IPS-NIHi7 (cell line): Measurements from ENCODE around the gene PPP2R2B.
"Not testable (repeated sequence)": the region's sequence is repeated elsewhere in the genome, so short reads cannot be mapped to it uniquely, and the experiment has no call there.

Experiments
- DNase-seq: peaks from one replicate; pipeline ENCODE4 v3.0.0; 2012; ENCODE audit warnings: mixed read lengths; ENCODE audit errors: extremely low spot score

PPP2R2B gene

DNA sequence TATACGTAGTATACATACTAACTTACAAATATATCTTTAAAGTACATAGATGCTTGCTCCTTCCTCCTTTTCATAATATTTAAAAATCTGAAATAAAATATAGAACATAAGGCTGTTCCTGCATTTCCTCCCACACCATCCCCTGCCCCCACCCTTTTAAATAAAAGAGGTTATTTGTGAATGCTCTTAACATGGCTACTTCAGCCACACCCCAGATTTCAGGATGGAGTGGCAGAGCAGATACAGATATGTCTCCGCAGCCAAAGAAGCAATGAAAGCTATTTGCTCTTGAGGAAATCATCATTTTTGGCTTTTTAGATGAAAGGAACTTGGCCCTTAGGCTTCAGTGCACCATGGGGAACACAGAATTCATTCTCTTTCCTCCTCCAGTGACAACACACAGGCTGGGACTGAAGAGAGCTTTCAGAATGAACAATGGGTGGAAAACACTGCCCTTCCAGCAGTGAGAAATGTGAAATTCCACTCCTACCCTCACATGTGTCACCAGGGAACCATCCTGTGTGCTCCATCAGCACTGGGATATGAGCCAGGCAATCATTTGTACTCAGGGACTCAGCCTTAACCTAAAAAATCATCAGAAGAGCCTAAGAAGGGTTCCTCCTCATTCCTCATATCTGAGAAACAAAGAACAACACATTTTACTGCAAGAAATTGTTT, 134.3 kb downstream of the PPP2R2B start:
- peak; percentile 14 for DNase-seq

DNA sequence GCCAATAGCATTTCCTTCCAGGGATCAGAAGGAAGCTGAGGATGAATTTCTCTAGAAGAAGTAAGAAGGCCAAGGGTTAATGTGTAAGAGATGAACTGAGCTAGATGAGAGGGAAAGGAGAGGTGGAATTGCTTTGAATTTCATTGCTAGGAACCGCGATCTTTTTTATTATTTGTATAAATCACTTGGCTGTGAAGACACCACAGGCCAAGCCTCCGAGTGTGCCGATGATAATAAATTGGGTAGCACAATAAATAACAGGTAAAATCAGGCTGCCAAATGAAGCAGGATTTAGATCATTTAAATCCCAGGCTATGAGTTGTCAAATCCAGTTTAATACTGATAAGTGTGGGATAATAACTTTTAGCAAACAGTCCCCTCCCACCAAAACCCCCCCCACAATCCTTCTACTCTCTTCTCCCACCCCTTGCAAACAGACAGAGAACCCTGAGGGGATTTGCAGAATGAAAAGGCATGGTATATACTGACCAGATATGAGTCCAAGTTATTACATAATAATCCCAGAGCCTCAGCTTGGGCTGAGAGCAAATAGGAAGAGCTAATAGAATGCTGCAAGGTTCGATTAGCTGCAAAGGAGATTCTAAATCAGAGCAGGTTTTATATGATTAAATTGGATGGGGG, 143.5 kb downstream of the PPP2R2B start:
- DNase-seq, result no peak

DNA sequence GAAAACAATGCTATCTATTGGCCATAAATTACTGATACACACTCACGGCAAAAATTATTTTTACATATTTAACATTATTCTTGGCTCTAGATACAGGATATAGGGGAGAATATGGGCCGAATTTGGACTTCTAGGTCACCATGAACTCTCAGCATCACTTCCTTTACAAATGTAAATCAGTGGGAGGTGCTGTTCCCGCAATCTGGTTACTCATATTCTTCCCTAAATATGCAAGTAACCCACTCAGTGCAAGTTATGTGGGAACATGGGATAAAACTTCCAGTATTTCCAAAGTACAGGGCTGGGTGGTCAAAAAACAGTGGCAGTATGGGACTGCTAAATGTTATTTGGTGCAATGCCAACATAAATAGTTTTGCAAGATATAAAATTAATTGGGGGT, 145.6 kb downstream of the PPP2R2B start:
- no peak for DNase-seq

DNA sequence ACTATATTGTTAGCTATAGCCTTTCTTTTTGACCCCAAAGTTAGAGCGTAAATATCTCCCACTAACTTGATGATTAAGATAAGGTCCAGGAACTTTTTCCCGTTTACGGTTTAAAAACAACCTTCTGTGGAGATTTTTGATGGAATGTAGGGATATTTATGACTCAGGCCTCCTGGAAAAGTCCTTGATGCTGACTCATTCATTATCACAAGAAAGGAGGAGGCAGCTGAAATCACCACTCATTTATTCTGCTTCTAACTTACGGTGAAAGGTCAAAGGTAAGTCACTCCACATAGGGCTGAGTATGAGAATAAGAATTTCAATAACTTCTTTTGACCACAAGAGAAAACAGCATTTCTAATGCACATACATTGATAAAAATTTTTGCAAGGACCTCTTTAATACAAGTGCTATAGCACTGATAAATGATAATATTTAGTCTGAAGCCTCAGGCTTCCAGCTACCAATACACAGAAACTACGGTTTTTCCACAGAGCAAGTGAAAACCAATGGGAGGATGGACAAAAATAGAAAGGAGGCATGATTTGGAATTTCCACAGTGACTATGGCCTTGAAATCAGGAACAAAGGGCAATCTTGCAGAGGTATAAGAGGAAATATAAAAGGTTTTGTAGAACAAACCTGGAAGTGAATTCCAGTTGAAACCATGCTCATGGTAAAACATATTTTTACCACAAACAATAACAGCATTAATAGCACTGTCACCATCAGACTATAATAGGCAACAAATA, 146.5 kb downstream of the PPP2R2B start:
- DNase-seq, result peak; percentile 24

DNA sequence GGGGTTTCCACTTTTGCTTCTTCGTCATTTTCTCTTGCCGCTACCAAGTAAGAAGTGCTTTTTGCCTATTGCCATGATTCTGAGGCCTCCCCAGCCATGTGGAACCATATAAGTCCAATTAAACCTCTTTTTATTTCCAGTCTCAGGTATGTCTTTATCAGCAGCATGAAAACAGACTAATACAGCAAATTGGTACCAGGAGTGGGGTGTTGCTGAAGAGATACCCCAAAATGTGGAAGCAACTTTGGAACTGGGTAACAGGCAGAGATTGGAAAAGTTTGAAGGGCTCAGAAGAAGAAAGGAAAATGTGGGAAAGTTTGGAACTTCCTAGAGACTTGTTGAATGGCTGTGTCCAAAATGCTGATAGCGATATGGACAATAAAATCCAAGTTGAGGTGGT, 149.8 kb downstream of the PPP2R2B start:
- not testable (repeated sequence) for DNase-seq

DNA sequence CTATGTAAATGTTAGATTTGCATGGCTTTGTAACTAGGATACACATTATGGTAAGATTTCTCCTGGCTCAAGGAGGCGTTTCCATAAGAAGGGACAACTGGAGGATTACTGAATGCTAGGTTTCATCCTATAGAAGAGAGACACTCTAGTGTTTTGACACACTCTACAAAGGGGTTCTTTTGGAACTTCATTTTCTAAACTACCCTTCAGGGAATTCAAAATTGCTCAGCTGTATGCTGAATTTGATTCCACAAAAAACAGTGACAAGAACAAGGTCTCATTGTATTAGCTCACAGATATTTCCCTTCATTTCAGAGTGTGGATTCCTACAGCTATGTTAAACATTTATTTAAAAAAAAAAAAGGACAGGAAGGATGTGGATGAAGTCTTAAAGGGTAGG, 151.7 kb downstream of the PPP2R2B start:
- DNase-seq, result no peak

DNA sequence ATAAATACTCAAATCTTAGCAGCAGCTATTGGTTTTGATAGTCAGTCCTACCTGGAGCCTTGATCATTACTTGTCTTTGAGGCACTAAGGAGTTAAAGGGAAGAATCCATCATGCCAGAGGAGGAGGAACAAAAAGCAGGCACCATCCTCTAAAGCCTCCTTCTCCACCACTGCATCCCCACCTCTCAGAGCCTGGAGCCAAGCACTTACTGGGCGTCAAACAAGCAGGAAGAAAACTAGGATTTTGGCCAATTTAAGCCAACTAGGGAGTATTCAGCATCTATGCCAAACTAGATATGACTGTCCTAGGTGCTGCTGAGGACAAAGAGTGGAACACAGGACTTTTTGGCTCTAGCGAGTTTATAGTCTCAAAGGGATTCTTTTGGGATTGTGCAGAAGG, 152.5 kb downstream of the PPP2R2B start:
- DNase-seq, result no peak

DNA sequence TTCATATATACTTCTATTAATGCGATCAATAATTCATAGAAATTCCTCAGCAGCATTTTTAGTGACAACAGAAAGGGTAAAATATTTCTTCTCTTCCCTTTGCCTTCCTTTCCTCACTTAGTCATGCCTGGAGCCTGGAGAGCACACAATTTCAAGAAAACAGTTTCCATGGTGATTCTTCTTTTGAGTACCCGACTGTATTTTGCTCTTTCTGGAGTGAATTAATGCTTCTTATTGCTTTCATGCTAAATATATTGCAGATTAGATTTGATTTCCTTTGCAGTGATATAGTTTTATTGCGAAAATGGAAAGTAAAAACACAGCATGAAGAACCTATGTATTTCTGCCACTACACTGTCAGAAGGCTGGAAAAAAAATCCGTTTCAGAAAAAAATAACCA, 153.5 kb downstream of the PPP2R2B start:
- DNase-seq, result no peak

DNA sequence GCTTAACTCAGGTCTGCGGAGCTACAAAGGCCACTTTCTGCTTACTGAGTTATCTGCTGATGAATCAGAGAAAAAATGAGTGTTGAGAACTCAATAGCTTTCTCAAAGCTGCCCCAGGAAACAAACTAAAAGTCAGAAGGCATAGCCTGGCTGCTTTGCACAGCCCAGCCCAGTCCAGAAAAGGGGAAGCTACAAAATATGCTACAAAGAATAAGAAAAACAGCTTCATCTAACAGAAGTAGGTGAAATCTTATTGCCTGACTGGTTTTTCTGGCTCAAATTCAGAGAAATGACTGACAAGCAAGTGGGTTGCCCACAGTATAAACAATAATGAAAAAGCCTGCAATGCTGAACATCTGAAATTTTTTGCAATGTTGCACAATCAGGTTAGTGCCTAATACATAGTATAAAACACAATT, 156.2 kb downstream of the PPP2R2B start:
- no peak for DNase-seq

DNA sequence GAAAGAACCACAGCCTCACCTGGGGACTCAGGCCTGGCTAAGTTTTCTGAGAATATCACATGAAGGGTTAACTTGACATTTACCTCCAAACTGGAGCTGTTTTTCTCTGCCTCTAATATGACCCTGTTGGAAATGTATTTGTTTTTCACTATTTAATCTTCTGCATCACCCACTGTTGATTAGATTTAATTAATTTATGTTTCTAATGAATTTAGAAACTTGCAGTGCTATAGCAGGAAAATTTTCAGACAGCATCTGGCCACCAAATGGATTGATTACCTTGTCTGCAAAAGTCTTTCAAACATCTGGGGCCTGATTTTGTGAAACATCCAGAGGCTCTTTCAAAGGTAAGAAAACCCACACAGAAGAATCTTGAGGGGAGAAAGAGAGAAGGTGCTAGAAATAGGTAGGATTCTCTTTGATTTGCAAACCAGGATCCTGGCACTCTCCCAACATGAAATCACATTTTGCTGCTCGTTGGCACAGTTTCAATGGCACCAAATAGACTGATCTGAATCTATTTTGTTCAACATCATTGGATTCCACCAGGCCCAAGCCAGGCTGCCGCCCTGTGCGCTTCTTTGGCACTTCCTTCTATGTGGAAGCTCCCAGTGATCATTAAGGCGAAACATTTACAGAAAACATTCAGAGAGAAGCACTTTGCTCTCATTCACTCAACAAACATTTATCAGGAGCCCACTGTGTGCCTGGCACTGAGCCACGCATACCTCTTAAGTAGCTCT, 157.3 kb downstream of the PPP2R2B start:
- DNase-seq, result no peak

DNA sequence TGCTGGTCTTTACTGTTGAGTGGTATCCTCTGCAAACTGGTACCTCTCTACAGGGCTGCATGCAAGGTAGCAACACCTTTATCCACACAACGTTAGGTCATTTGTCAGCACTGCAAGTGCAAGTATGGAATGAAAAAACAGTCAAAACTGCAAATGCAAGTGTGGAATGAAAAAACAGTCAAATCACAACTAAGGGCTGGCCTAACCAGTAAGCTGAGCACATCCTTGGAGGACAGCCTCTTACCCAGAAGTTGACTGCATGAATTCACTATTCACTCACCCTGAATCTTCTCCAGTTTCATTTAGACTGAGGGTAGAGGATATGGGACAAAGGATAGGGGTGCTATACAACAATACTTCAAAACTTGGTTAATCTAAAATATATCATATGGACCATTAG, 158.4 kb downstream of the PPP2R2B start:
- no peak for DNase-seq

DNA sequence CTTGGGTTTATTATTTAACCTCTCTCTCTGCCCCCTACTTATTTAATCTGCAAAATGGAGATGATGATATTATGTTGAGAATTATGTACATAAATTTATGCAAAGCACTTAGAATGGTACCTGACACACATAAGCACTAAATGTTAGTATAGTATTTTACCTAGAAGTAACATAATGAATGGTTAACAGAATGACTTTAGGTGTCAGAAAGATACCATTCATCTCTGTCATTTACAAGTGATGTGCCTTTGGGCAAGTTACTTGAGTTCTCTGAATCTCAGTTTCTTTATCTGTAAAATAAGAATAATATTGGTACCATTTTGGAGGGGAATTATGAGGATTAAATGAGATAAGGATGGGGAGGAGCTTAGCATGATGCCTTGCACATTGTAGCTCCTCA, 159.4 kb downstream of the PPP2R2B start:
- no peak for DNase-seq

DNA sequence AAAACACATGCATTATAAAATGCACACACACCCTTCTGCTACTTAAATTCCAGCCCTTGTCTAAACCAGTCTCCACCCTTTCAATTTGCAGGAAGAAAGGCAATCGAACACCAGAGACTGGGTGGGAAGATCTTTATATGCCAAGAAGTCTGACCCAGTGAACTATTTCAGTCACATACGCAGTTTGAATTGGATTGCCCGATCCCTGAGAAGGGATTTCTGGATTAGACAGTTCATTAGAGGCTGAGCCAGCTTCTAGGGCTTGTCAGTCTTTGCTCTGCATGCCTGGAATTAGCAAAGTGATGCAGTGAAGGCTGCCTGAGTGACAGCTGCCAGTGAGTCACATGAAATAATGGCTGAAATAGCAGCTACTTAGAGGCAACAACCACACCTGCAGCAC, 159.9 kb downstream of the PPP2R2B start:
- DNase-seq, result no peak

DNA sequence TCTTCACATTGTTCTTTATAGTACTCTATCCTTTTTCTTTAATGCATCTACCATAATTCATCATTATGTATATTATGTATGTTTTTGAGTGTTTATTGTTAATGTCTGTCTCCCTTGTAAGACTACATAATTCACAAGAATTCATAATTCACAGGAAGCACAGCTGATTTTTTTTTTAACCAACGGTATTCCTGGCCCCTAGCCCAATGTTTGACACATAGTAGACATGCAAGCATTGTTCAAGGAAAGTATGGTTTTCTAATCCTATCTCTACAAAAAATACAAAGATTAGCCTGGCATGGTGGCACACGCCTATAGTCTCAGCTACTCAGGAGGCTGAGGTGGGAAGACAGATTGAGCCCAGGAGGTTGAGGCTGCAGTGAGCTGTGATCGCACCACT, 160.6 kb downstream of the PPP2R2B start:
- DNase-seq, result no peak

DNA sequence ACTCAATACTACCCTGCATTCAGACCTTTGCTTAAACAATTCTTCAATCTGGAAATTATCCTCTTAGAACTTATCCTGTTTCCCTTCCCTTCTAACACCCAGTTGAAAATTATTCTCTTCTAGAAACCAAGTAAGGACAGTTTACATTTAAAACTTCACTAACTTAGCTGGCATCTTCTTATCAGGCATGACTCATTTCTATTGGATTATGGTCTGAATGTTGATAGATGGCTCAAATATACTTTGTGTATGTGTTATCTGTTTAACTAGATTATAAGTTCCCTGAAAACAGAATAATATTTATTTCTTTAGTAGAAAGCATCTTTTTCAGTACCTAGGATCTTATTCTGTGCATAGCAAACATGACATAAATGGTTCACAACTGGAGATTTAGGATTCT, 161.9 kb downstream of the PPP2R2B start:
- no peak for DNase-seq

DNA sequence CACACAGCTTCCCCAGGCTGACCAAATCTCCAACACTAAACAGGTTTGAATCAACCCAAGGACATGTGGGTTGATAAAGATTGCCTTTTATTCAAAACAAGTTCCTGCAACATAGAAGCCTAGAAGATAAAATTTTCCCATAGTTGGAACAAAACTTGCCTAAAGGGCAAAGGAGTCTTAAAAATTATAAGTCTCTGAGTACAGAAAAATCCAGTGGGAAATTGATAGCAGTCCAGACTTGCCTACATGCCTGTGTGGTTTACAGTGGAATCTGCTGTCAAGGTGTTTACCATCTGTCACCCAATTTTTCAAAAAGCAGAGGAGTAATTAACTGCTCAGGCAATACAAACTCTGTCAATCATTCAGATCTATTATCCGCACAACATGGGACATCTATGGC, 168.2 kb downstream of the PPP2R2B start:
- DNase-seq, result no peak

DNA sequence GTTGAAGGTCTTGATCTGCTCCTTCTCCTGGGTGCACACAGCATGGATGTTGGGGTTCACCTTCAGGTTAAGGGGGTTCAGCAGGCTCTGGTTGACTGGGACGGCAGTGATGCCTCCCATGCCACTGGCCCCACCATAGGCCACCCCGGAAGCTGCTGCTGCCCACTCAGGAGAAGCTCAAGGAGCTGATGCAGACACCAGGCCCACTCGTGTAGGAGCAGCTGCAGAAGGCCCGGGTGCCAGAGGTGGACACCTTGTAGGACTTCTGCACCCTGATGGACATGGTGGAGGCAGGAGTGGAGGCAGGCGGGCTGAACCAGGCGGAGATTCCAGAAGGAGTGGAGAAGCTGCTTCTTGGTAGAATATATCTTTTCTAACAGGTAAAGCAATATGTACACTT, 171.2 kb downstream of the PPP2R2B start:
- DNase-seq, result no peak

DNA sequence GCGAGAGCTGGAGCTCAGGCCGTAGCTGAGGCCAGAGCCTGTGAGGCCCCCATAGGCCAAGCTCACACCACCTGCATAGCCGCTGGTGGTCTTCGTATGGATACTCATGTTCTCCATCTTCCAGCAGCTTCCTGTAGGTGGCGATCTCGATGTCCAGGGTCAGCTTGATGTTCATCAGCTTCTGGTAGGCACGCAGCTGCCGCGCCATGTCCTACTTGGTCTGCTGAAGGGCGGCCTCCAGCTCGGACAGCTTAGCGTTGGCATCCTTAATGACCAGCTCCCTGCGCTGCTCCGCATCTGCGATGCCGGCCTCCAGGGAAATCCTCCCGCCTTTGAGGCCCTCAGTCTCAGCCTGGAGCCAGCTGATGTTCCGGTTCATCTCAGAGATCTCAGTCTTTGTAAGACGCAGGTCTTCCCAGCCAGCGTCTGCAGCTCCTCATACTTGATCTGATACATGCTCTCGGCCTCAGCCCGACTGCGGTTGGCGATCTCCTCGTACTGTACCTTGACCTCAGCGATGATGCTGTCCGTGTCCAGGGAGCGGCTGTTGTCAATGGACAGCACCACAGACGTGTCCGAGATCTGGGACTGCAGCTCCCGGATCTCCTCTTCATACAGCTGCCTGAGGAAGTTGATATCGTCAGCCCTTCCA, 172.1 kb downstream of the PPP2R2B start:
- DNase-seq, result peak; percentile 35

DNA sequence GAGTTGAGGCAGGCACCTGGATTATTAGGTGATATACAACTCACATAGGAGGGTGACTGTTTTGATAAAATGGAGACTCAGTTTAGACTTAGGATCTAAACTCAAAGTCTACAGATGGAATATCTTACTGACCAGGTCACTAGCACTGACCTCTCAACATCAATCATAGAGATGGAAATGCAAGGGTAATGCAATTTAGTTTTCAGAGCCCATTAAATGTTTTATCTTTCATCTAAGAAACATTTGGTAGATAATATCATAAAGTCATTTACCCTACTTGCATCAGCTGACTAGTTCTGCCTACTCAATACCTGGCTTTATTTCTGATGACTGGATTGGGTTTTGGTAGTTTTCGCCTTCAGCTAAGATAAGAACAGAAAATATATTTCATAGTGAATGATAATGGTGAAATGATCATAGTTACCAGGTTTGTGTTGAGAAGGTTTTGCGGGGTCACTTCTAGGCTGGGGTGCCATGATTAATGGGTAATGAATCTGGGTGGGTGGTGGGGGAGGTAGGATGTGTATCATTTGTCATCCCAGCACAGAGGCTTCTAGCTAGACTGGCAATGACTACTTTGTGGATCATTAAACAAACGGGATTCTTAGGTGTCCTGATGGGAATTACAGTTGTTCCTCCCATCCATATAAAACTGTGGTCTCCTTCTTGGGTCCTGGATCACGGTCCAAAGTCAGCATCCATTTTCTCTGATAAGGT, 173.4 kb downstream of the PPP2R2B start:
- no peak for DNase-seq

DNA sequence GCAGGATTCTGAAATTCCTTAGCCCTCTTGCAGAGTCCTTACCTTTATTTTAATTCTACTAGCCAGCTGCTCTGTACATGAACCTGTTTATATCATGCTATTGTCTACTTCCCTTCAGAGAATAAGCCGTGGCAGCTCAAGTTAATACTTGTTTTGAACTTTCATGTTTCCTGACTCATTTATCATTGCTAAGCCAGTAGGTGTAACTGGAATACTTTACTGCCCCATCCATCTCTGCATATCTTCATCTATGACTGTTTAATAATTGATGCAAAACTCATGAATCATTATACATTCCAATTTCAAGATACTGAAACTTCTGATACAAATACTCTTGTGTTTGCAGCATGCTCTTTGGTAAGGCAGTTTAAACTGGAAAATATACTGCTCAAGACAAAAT, 174.7 kb downstream of the PPP2R2B start:
- DNase-seq, result no peak

DNA sequence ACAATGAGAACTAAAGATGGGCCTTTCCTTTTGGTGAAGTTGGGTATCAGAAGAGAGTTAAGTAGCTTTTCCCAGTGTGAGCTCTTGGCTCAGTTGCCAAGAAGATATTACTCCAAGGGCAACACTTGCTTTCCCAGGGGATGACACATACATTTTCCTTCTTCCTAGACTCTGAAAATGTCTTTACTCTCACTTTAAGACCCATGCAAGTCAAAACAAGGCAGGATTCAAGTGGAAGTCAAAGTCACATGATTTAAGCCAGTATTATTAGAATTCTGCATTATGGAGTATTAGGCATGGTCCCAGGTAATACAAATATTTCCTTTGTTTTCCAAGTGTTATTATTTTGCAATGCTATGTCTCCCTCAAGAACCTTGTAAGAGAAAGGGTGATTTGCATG, 175.1 kb downstream of the PPP2R2B start:
- no peak for DNase-seq
